HepG2 (cell line): ENCODE measurements around the gene LGI4. TPM values are rescaled to one million over a fixed set of nuclear protein-coding genes. Genes with fewer than 3 reads are reported as not detected.

Experiments used
- ATAC-seq: fragments of 200-7000 bp; cut with Tn5 transposase; 3 replicates; pipeline ENCODE4 v1.9.1; 2020; ENCODE audit warnings: mild to moderate bottlenecking, moderate library complexity
- BruUV-seq: library from RNA; stranded (reverse); fragments of 400-500 nt; replicated peaks from 2 replicates; lab custom pipeline; 2021; lab: Mats Ljungman, UMichigan
- CTCF ChIA-PET: fragments of 300-600 bp; formaldehyde crosslinking; extraction: SDS; loops from one replicate; lab custom pipeline; 2021; ENCODE audit warnings: low total read pairs, inconsistent platforms, low intra/inter-chr PET ratio; lab: Yijun Ruan, JAX
- POLR2A ChIA-PET: fragments of 350-600 bp; sonication (Branson Sonifier 250); formaldehyde crosslinking; loops from one replicate; lab custom pipeline; 2020; ENCODE audit warnings: antibody characterized with exemption, inconsistent platforms; lab: Yijun Ruan, JAX
- DNase-seq: peaks from one replicate; pipeline ENCODE4 v3.0.0-alpha.2; 2015; ENCODE audit warnings: low spot score
- FAIRE-seq: peaks from 3 replicates; lab custom pipeline; 2011; peaks lifted over from hg19 to GRCh38; lab: Jason Lieb, UNC
- H2AFZ ChIP-seq: one replicate; pipeline ENCODE4 v1.6.1; 2011; ENCODE audit warnings: low read length, inconsistent platforms
- H3K27ac ChIP-seq: fragments of 300-600 bp; 3 replicates; pipeline ENCODE4 v1.8.0; 2011; ENCODE audit warnings: mixed run types, mild to moderate bottlenecking, mixed read lengths, low read length, inconsistent platforms; ENCODE audit not compliant: insufficient read depth; ENCODE audit errors: extremely low read length
- H3K27me3 ChIP-seq, 2 experiments: fragments of 200-600 bp in 1 of 2; 2 replicates in 1 of 2; 3 replicates in 1 of 2; pipeline versions ENCODE4 v1.6.0 to v1.8.0; 2011; ENCODE audit warnings: low read length in 2 of 2, mild to moderate bottlenecking in 2 of 2, moderate library complexity in 2 of 2, inconsistent platforms in 1 of 2; ENCODE audit not compliant: insufficient read depth in 2 of 2, control insufficient read depth in 1 of 2
- H3K36me3 ChIP-seq, 2 experiments: fragments of 200-600 bp in 1 of 2; replicated peaks in 1 of 2; 2 replicates in 1 of 2; 3 replicates in 1 of 2; pipeline versions ENCODE4 v1.5.1 to v1.8.0; 2011; ENCODE audit warnings: low read length in 2 of 2, inconsistent platforms in 1 of 2; ENCODE audit not compliant: insufficient read depth in 2 of 2, control insufficient read depth in 1 of 2
- H3K4me1 ChIP-seq: 2 replicates; pipeline ENCODE4 v1.5.1; 2012; ENCODE audit warnings: low read length, inconsistent platforms; ENCODE audit not compliant: insufficient read depth
- H3K4me2 ChIP-seq: 2 replicates; pipeline ENCODE4 v1.6.0; 2011; ENCODE audit warnings: low read depth, low read length, inconsistent platforms
- H3K4me3 ChIP-seq, 3 experiments: fragments of 200-600 bp in 1 of 3; sonication (generic), shearing (Covaris generic) in 1 of 3; replicated peaks in 1 of 3; 2 replicates each; pipeline ENCODE4 v1.5.1; 2011 to 2016; ENCODE audit warnings: low read length in 3 of 3, inconsistent platforms in 2 of 3, low read depth in 2 of 3, mild to moderate bottlenecking in 2 of 3, control low read depth in 1 of 3, mixed read lengths in 1 of 3; ENCODE audit not compliant: insufficient read depth in 1 of 3
- H3K79me2 ChIP-seq: one replicate; pipeline ENCODE4 v1.6.1; 2011; ENCODE audit warnings: low read length, inconsistent platforms; ENCODE audit not compliant: insufficient read depth
- H3K9ac ChIP-seq: 2 replicates; pipeline ENCODE4 v1.6.0; 2011; ENCODE audit warnings: mild to moderate bottlenecking, low read depth, low read length, inconsistent platforms; ENCODE audit not compliant: insufficient read depth
- H3K9me3 ChIP-seq: 2 replicates; pipeline ENCODE4 v1.5.1; 2012; ENCODE audit warnings: mild to moderate bottlenecking, low read length
- H4K20me1 ChIP-seq: 2 replicates; pipeline ENCODE4 v1.6.0; 2011; ENCODE audit warnings: inconsistent platforms, mild to moderate bottlenecking, low read length, moderate library complexity; ENCODE audit not compliant: insufficient read depth
- ARNT ChIP-seq: fragments of 450-650 bp; IDR thresholded peaks from 2 replicates; pipeline ENCODE4 v1.6.1; 2017
- BRF2 ChIP-seq: sonication (generic); formaldehyde crosslinking; IDR thresholded peaks from 2 replicates; pipeline ENCODE4 v1.8.1; 2022; ENCODE audit warnings: mild to moderate bottlenecking, missing genetic modification reagents
- HNF4G ChIP-seq, 2 experiments: sonication (generic) in 1 of 2; formaldehyde crosslinking in 1 of 2; IDR thresholded peaks; 2 replicates each; pipeline versions ENCODE4 v1.4.0 to v1.6.1; 2011 to 2020; ENCODE audit warnings: borderline replicate concordance in 2 of 2, low read depth in 2 of 2, mild to moderate bottlenecking in 2 of 2, low read length in 1 of 2, missing genetic modification reagents in 1 of 2, moderate library complexity in 1 of 2
- KDM6A ChIP-seq: IDR thresholded peaks from 2 replicates; pipeline ENCODE4 v1.6.1; 2016; ENCODE audit warnings: low read depth
- MED8 ChIP-seq: sonication (generic); formaldehyde crosslinking; IDR thresholded peaks from 2 replicates; pipeline ENCODE4 v1.8.1; 2023; ENCODE audit warnings: mild to moderate bottlenecking, missing genetic modification reagents; ENCODE audit not compliant: insufficient replicate concordance
- ZFP36L1 ChIP-seq: sonication (generic); formaldehyde crosslinking; IDR thresholded peaks from 2 replicates; pipeline ENCODE4 v1.8.0; 2022; ENCODE audit warnings: mild to moderate bottlenecking, missing genetic modification reagents, moderate library complexity
- ZNF598 ChIP-seq: sonication (generic); formaldehyde crosslinking; IDR thresholded peaks from 2 replicates; pipeline ENCODE4 v1.5.1; 2020; ENCODE audit warnings: mild to moderate bottlenecking, missing genetic modification reagents, borderline replicate concordance
- ZNF687 ChIP-seq: sonication (generic); formaldehyde crosslinking; IDR thresholded peaks from 2 replicates; pipeline ENCODE4 v1.5.1; 2020; ENCODE audit warnings: mild to moderate bottlenecking, missing genetic modification reagents, moderate library complexity
- ZNF724P ChIP-seq: sonication (generic); formaldehyde crosslinking; IDR thresholded peaks from 2 replicates; pipeline ENCODE4 v1.8.0; 2022; ENCODE audit warnings: missing genetic modification reagents, borderline replicate concordance
- WGBS: methylation state at CpG from one replicate; pipeline ENCODE4 v1.1.6; 2017; ENCODE audit warnings: low lambda C conversion rate; 5-methylcytosine and 5-hydroxymethylcytosine counted together
- in situ Hi-C: cut with HindIII; loops from 2 replicates; pipeline ENCODE4 v1.10.0; 2017; ENCODE audit warnings: low pct_unique_long_range_greater_than_20kb; ENCODE audit not compliant: extremely low pct_ligation_motif_present
- intact Hi-C: fragments of 100-400 bp; cut with micrococcal nuclease; formaldehyde crosslinking; loops from one replicate; pipeline ENCODE4 v1.10.0; 2022; ENCODE audit not compliant: unreplicated experiment
- polyA plus RNA-seq, 8 experiments: library from polyadenylated mRNA; depleted of rRNA in 3 of 8; stranded (reverse) in 7 of 8; unstranded in 1 of 8; fragments of >200 nt; fragmentation: Illumina TruSeq in 4 of 8; extraction: Trizol in 4 of 8; gene quantifications; 2 replicates each; pipeline versions ENCODE4 v1.2.1 to v1.2.3, GENCODE V29; 2011 to 2016; ENCODE audit warnings: low read depth in 4 of 8, missing spikeins in 1 of 8, mixed read lengths in 1 of 8; ENCODE audit not compliant: insufficient read depth in 1 of 8
- total RNA-seq, 5 experiments: library from RNA; depleted of rRNA; stranded (reverse); fragments of >200 nt; fragmentation: Illumina TruSeq; extraction: Trizol; gene quantifications; 2 replicates each; pipeline ENCODE4 v1.2.3, GENCODE V29; 2016; ENCODE audit warnings: low read depth in 1 of 5

LGI4 gene
- total and polyA plus RNA-seq, 2 of the 13 experiments (the other 11 are each of a cell fraction or from before 2014, with no cell fraction given): 2.8 TPM; not detected in 1

GRCh38 chr19:35127871-35128270 lies 7.0 kb downstream of the LGI4 start:
- no peak for FAIRE-seq
- no peaks in the 10 kb centered on the region for H3K79me2 ChIP-seq
- no TSS peak for BruUV-seq
- H3K36me3 ChIP-seq: no peaks in the 10 kb centered on the region
- TF ChIP-seq ZNF687: peak; percentile 16; the same call in 1 of the 2 replicates
- TF ChIP-seq ZNF724P (CRISPR knock-in tag): no peak
- no peak for TF ChIP-seq ARNT
- peak; percentile 13; the same call in 1 of the 2 replicates for TF ChIP-seq ZNF598 (CRISPR knock-in tag)
- intact Hi-C loops (no loop called here), in situ Hi-C loops (no loop called here)
- H3K27me3 ChIP-seq: no peaks in the 10 kb centered on the region
- ATAC-seq: no peak
- no peak overlapping the region for H3K4me2 ChIP-seq
- WGBS: 94% methylated on average over 7 of the region's 7 CpGs
- H3K4me3 ChIP-seq: no peak overlapping the region
- no peak for DNase-seq
- H2AFZ ChIP-seq: no peak overlapping the region
- no peaks in the 10 kb centered on the region for H4K20me1 ChIP-seq
- POLR2A ChIA-PET: no interaction called here
- CTCF ChIA-PET: no interaction called here
- H3K9me3 ChIP-seq: no peaks in the 10 kb centered on the region
- H3K27ac ChIP-seq: no peak overlapping the region
- H3K4me1 ChIP-seq: peaks cover 88% of the 10 kb centered on the region
- H3K9ac ChIP-seq: no peak overlapping the region

- Histone ChIP-seq H3K4me1 (peaks cover 88% of the 10 kb centered on the region), H3K27me3 (no peaks in the 10 kb centered on the region), H3K27ac (no peak overlapping the region), H3K9ac (no peak overlapping the region), H2AFZ (no peak overlapping the region), H3K79me2 (no peaks in the 10 kb centered on the region), H4K20me1 (no peaks in the 10 kb centered on the region), H3K4me2 (no peak overlapping the region), H3K36me3 (no peaks in the 10 kb centered on the region), H3K9me3 (no peaks in the 10 kb centered on the region), H3K4me3 (no peak overlapping the region)
- intact Hi-C loops: no loop called here
- ChIA-PET CTCF (no interaction called here), POLR2A (no interaction called here)
- WGBS: no CpG with 5 or more reads among the region's 20 CpGs
- ATAC-seq: no peak
- TF ChIP-seq HNF4G (IDR thresholded peaks at IDR 0.05; ENCODE audit: borderline replicate concordance, low read depth, low read length) (no peak), HNF4G (CRISPR knock-in tag; IDR thresholded peaks at IDR 0.05; ENCODE audit: borderline replicate concordance, low read depth) (no peak), BRF2 (CRISPR knock-in tag) (no peak), ZFP36L1 (CRISPR knock-in tag) (no peak), KDM6A (CRISPR knock-in tag) (no peak), MED8 (CRISPR knock-in tag) (no peak)
- in situ Hi-C loops: no loop called here
- BruUV-seq: no TSS peak
- no peak for FAIRE-seq
- DNase-seq: no peak
These were observed 8.3 kb downstream of the LGI4 start for GRCh38 chr19:35126624-35126959.
